Activated T-helper 1 cell treated with anti-CD3 and anti-CD28 coated beads, Interleukin-2, amount 50 U/mL, for 16 hours (primary cell): ENCODE results near the gene RPS15.
"Not testable (repeated sequence)": the region's sequence is repeated elsewhere in the genome, so short reads cannot be mapped to it uniquely, and the experiment has no call there.

Source experiments
- DNase-seq, 2 donors: peaks; one replicate each; pipeline ENCODE4 v3.0.0-alpha.2; 2020; ENCODE audit warnings: low read depth in 1 of 2, low spot score in 1 of 2

Gene RPS15

GRCh38 chr19:1433119-1434039 lies 4.8 kb upstream of the RPS15 start:
- no peak for DNase-seq

- no peak for DNase-seq
These were observed 4.2 kb upstream of the RPS15 start for GRCh38 chr19:1434040-1434366.

GRCh38 chr19:1434577-1435060 lies 3.6 kb upstream of the RPS15 start:
- no peak for DNase-seq

- no peak for DNase-seq
These were observed 2.7 kb upstream of the RPS15 start for GRCh38 chr19:1435378-1435989.

- DNase-seq: no peak
These were observed 587 bp upstream of the RPS15 start for GRCh38 chr19:1437609-1438008.

- DNase-seq: no peak
These were observed 748 bp downstream of the RPS15 start for GRCh38 chr19:1438933-1439354.

- DNase-seq: not testable (repeated sequence)
These were observed 1.6 kb downstream of the RPS15 start for GRCh38 chr19:1439525-1440417.

GRCh38 chr19:1440418-1440801 lies 2.2 kb downstream of the RPS15 start:
- DNase-seq: no peak

GRCh38 chr19:1441022-1441426 lies 2.8 kb downstream of the RPS15 start:
- no peak for DNase-seq

- no peak for DNase-seq
These were observed 3.7 kb downstream of the RPS15 start for GRCh38 chr19:1441677-1442438.

GRCh38 chr19:1445185-1445931 lies 7.2 kb downstream of the RPS15 start:
- DNase-seq: peak; percentile 48 to 61

- DNase-seq: no peak
These were observed 7.9 kb downstream of the RPS15 start for GRCh38 chr19:1445932-1446712.

- DNase-seq: no peak
These were observed 8.7 kb downstream of the RPS15 start for GRCh38 chr19:1446713-1447481.

- DNase-seq: no peak
These were observed 9.3 kb downstream of the RPS15 start for GRCh38 chr19:1447504-1447903.

GRCh38 chr19:1447944-1448343 lies 9.7 kb downstream of the RPS15 start:
- DNase-seq: no peak

GRCh38 chr19:1449467-1450442 lies 11.6 kb downstream of the RPS15 start, which contains the start of gene APC2:
Gene APC2 (plus strand): TSS chr19:1450121. CDS start chr19:1453002, 2,881 bp downstream.
- DNase-seq: no peak
